Lung (tissue), 12 donors: Measurements from ENCODE around the gene TTI1. TPM values are rescaled to one million over a fixed set of nuclear protein-coding genes. Genes with fewer than 3 reads are reported as not detected.

Experiments
- ATAC-seq: fragments of 200-7000 bp; cut with Tn5 transposase; one replicate; pipeline ENCODE4 v1.9.1; 2020; ENCODE audit warnings: moderate number of reproducible peaks; ENCODE audit not compliant: insufficient read depth, low FRiP score
- DNase-seq, 3 donors: peaks; one replicate each; pipeline ENCODE4 v3.0.0-alpha.2; 2013 to 2017
- H3K27ac ChIP-seq, 2 donors: one replicate each; pipeline ENCODE4 v1.5.1; 2013; ENCODE audit warnings: mild to moderate bottlenecking in 2 of 2, moderate library complexity in 2 of 2, control low read depth in 1 of 2, inconsistent platforms in 1 of 2, low read depth in 1 of 2, low read length in 1 of 2
- H3K27me3 ChIP-seq, 3 donors: one replicate each; pipeline ENCODE4 v1.5.1; 2013; ENCODE audit warnings: low read length in 2 of 3; ENCODE audit not compliant: control insufficient read depth in 3 of 3, insufficient read depth in 3 of 3
- H3K36me3 ChIP-seq, 4 donors: one replicate each; pipeline ENCODE4 v1.5.1; 2013; ENCODE audit warnings: low read length in 4 of 4, mild to moderate bottlenecking in 1 of 4, moderate library complexity in 1 of 4; ENCODE audit not compliant: control insufficient read depth in 4 of 4, insufficient read depth in 4 of 4
- H3K4me1 ChIP-seq, 5 donors: one replicate each; pipeline ENCODE4 v1.5.1; 2013; ENCODE audit warnings: low read length in 5 of 5, mild to moderate bottlenecking in 2 of 5, moderate library complexity in 1 of 5; ENCODE audit not compliant: control insufficient read depth in 5 of 5, insufficient read depth in 5 of 5
- H3K4me3 ChIP-seq: one replicate; pipeline ENCODE4 v1.5.1; 2013; ENCODE audit warnings: mild to moderate bottlenecking, control low read depth, moderate library complexity
- H3K9ac ChIP-seq, 2 donors: one replicate each; pipeline ENCODE4 v1.5.1; 2013; ENCODE audit warnings: low read length in 2 of 2, control low read depth in 1 of 2; ENCODE audit not compliant: insufficient read depth in 1 of 2
- H3K9me3 ChIP-seq, 4 donors: one replicate each; pipeline ENCODE4 v1.5.1; 2013; ENCODE audit warnings: low read length in 3 of 4, mild to moderate bottlenecking in 1 of 4, moderate library complexity in 1 of 4; ENCODE audit not compliant: control insufficient read depth in 4 of 4, insufficient read depth in 3 of 4
- CTCF ChIP-seq: IDR thresholded peaks from 2 replicates; pipeline ENCODE4 v1.5.1; 2012; ENCODE audit warnings: mild to moderate bottlenecking; ENCODE audit errors: control extremely low read depth, extremely low read depth
- WGBS, 2 donors: extraction: QIAGEN DNeasy Blood & Tissue Kit; methylation state at CpG; one replicate each; pipeline ENCODE4 v1.1.7; 2013; 5-methylcytosine and 5-hydroxymethylcytosine counted together
- polyA plus RNA-seq, 2 donors: library from polyadenylated mRNA; stranded (reverse); fragments of 200-250 nt; gene quantifications; one replicate each; pipeline ENCODE4 v1.2.1, GENCODE V29; 2013
- total RNA-seq, 2 donors: library from RNA; depleted of rRNA in 1 of 2; stranded (reverse); fragments of >200 nt in 1 of 2; gene quantifications; one replicate each; pipeline ENCODE4 v1.2.1, GENCODE V29; 2014 to 2021
- donor health status: control.
- donor health status: control.
- donor health status: Bipolar disorder and iron deficiency.
- donor health status: healthy.
- donor health status: DM: yes; HTN: yes; CAD: no.

The TTI1 gene
- total and polyA plus RNA-seq, 4 donors: 6.7 to 33.8 (median 15.5) TPM

GRCh38 chr20:37956107-37956585, 77.1 kb downstream of the TTI1 start:
- H3K27me3 ChIP-seq: no peaks in the 10 kb centered on the region
- no peak for ATAC-seq

GRCh38 chr20:37955511-37955910, 77.7 kb downstream of the TTI1 start:
- Histone ChIP-seq H3K4me1 (peaks cover 0 to 6% (median 0%) of the 10 kb centered on the region in 5 donors), H3K9ac (no peak overlapping the region), H3K27me3 (no peaks in the 10 kb centered on the region), H3K27ac (no peak overlapping the region), H3K4me3 (no peak overlapping the region), H3K36me3 (no peaks in the 10 kb centered on the region), H3K9me3 (peaks cover 0 to 3% (median under 1%) of the 10 kb centered on the region in 4 donors)
- 86 to 91% methylated on average over 7 of the region's 7 CpGs for WGBS, 2 donors
- DNase-seq: no peak
- ATAC-seq: no peak
- no peak for TF ChIP-seq CTCF

More at GRCh38 chr20:37956107-37956585, 77.1 kb downstream of the TTI1 start:
- no peak for TF ChIP-seq CTCF
- H3K4me3 ChIP-seq: no peak overlapping the region
- no peak overlapping the region for H3K9ac ChIP-seq
- WGBS, 2 donors: 34 to 56% methylated on average over 3 of the region's 3 CpGs
- H3K4me1 ChIP-seq: peaks cover 0 to 6% (median 0%) of the 10 kb centered on the region in 5 donors
- H3K27ac ChIP-seq: no peak overlapping the region
- DNase-seq: peak in 2 of 3 donors; percentile 50 to 55
- peaks cover 0 to 3% (median under 1%) of the 10 kb centered on the region in 4 donors for H3K9me3 ChIP-seq
- H3K36me3 ChIP-seq: no peaks in the 10 kb centered on the region

GRCh38 chr20:37954626-37955025, 78.6 kb downstream of the TTI1 start:
- no peak overlapping the region for H3K4me3 ChIP-seq
- H3K9me3 ChIP-seq: peaks cover 0 to 3% (median under 1%) of the 10 kb centered on the region in 4 donors
- peaks cover 0 to 6% (median 0%) of the 10 kb centered on the region in 5 donors for H3K4me1 ChIP-seq
- ATAC-seq (no peak), DNase-seq (no peak)
- no peak for TF ChIP-seq CTCF
- H3K27me3 ChIP-seq: no peaks in the 10 kb centered on the region
- no peaks in the 10 kb centered on the region for H3K36me3 ChIP-seq
- 82 to 84% methylated on average over 14 of the region's 14 CpGs for WGBS, 2 donors
- no peak overlapping the region for H3K9ac ChIP-seq
- H3K27ac ChIP-seq: no peak overlapping the region

GRCh38 chr20:37954190-37954589, 79.1 kb downstream of the TTI1 start:
- H3K27me3 ChIP-seq: no peaks in the 10 kb centered on the region
- no peak overlapping the region for H3K4me3 ChIP-seq
- H3K9ac ChIP-seq: no peak overlapping the region
- ATAC-seq (no peak), DNase-seq (no peak)
- no peaks in the 10 kb centered on the region for H3K36me3 ChIP-seq
- no peak overlapping the region for H3K27ac ChIP-seq
- WGBS, 2 donors: 85 to 87% methylated on average over 5 of the region's 5 CpGs
- peaks cover 0 to 3% (median under 1%) of the 10 kb centered on the region in 4 donors for H3K9me3 ChIP-seq
- TF ChIP-seq CTCF: no peak
- H3K4me1 ChIP-seq: peaks cover 0 to 6% (median 0%) of the 10 kb centered on the region in 5 donors
